IMR-90 (cell line): ENCODE results near the gene ZNF862. TPM values are rescaled to one million over a fixed set of nuclear protein-coding genes. Genes with fewer than 3 reads are reported as not detected.
A peak's percentile ranks its signal among the peaks of the same experiment; 100 is the strongest.

Source experiments
- ATAC-seq: fragments of 200-7000 bp; cut with Tn5 transposase; 2 replicates; pipeline ENCODE4 v1.9.1; 2020; ENCODE audit warnings: low read depth, mild to moderate bottlenecking, moderate library complexity
- BruUV-seq: library from RNA; stranded (reverse); fragments of 400-500 nt; replicated peaks from 2 replicates; lab custom pipeline; 2021; lab: Mats Ljungman, UMichigan
- CTCF ChIA-PET: fragments of 300-600 bp; formaldehyde crosslinking; extraction: SDS; loops from one replicate; lab custom pipeline; 2021; ENCODE audit warnings: antibody characterized with exemption; lab: Yijun Ruan, JAX
- POLR2A ChIA-PET: fragments of 300-600 bp; sonication (Branson Sonifier 250); formaldehyde crosslinking; loops from one replicate; lab custom pipeline; 2022; ENCODE audit warnings: antibody characterized with exemption; ENCODE audit not compliant: unreplicated experiment; lab: Charles Lee
- DNase-seq: peaks from one replicate; pipeline ENCODE4 v3.0.0; 2013
- H2AFZ ChIP-seq: replicated peaks from 2 replicates; pipeline ENCODE3; 2013; ENCODE audit warnings: low read length, mild to moderate bottlenecking; ENCODE audit not compliant: poor library complexity
- H2AK5ac ChIP-seq: 2 replicates; pipeline ENCODE4 v1.6.1; 2013; ENCODE audit warnings: low read depth, low read length, inconsistent platforms
- H2AK9ac ChIP-seq: replicated peaks from 2 replicates; pipeline ENCODE3; 2013; ENCODE audit warnings: mild to moderate bottlenecking, low read depth, low read length, moderate library complexity; ENCODE audit not compliant: poor library complexity
- H2BK120ac ChIP-seq: 2 replicates; pipeline ENCODE4 v1.6.1; 2013; ENCODE audit warnings: low read depth, low read length, inconsistent platforms
- H2BK15ac ChIP-seq: 3 replicates; pipeline ENCODE4 v1.6.1; 2013; ENCODE audit warnings: low read depth, low read length, inconsistent platforms
- H2BK20ac ChIP-seq: 2 replicates; pipeline ENCODE4 v1.6.1; 2013; ENCODE audit warnings: low read depth, mild to moderate bottlenecking, inconsistent platforms, low read length, moderate library complexity
- H2BK5ac ChIP-seq: 2 replicates; pipeline ENCODE4 v1.6.1; 2013; ENCODE audit warnings: mild to moderate bottlenecking, low read depth, low read length, inconsistent platforms; ENCODE audit not compliant: poor library complexity, severe bottlenecking
- H3K14ac ChIP-seq: replicated peaks from 2 replicates; pipeline ENCODE4 v1.6.1; 2013; ENCODE audit warnings: low read depth, low read length, inconsistent platforms
- H3K18ac ChIP-seq: 2 replicates; pipeline ENCODE4 v1.6.1; 2013; ENCODE audit warnings: low read depth, low read length, control low read depth
- H3K23ac ChIP-seq: 2 replicates; pipeline ENCODE4 v1.6.1; 2013; ENCODE audit warnings: low read depth, low read length, inconsistent platforms
- H3K27ac ChIP-seq: 2 replicates; pipeline ENCODE4 v1.5.1; 2013; ENCODE audit warnings: mild to moderate bottlenecking, control low read depth, low read length; ENCODE audit not compliant: insufficient read depth
- H3K27me3 ChIP-seq: 2 replicates; pipeline ENCODE4 v1.6.1; 2013; ENCODE audit warnings: low read length; ENCODE audit not compliant: control insufficient read depth, insufficient read depth
- H3K36me3 ChIP-seq: 2 replicates; pipeline ENCODE4 v1.6.1; 2013; ENCODE audit warnings: low read length, mixed read lengths; ENCODE audit not compliant: control insufficient read depth, insufficient read depth
- H3K4ac ChIP-seq: 2 replicates; pipeline ENCODE4 v1.6.1; 2013; ENCODE audit warnings: low read depth, low read length, inconsistent platforms
- H3K4me1 ChIP-seq: 2 replicates; pipeline ENCODE4 v1.6.1; 2013; ENCODE audit warnings: low read length, mixed read lengths; ENCODE audit not compliant: control insufficient read depth, insufficient read depth
- H3K4me2 ChIP-seq: 2 replicates; pipeline ENCODE4 v1.6.1; 2013; ENCODE audit warnings: low read depth, mild to moderate bottlenecking, control low read depth, low read length, moderate library complexity
- H3K4me3 ChIP-seq: 2 replicates; pipeline ENCODE4 v1.5.1; 2013; ENCODE audit warnings: low read depth, mild to moderate bottlenecking, control low read depth, low read length, moderate library complexity; ENCODE audit not compliant: insufficient read depth
- H3K56ac ChIP-seq: 2 replicates; pipeline ENCODE4 v1.6.1; 2013; ENCODE audit warnings: low read length, inconsistent platforms; ENCODE audit not compliant: insufficient read depth; ENCODE audit errors: extremely low read depth
- H3K79me1 ChIP-seq, 2 experiments: 2 replicates each; pipeline ENCODE4 v1.6.1; 2013; ENCODE audit warnings: low read length in 2 of 2, inconsistent platforms in 1 of 2, low read depth in 1 of 2
- H3K9ac ChIP-seq: 2 replicates; pipeline ENCODE4 v1.6.1; 2013; ENCODE audit warnings: low read depth, low read length, control low read depth
- H3K9me1 ChIP-seq: 2 replicates; pipeline ENCODE4 v1.6.1; 2013; ENCODE audit warnings: low read length, inconsistent platforms; ENCODE audit not compliant: insufficient read depth
- H3K9me3 ChIP-seq: 2 replicates; pipeline ENCODE4 v1.6.1; 2013; ENCODE audit warnings: low read length; ENCODE audit not compliant: control insufficient read depth, insufficient read depth
- H4K20me1 ChIP-seq: 2 replicates; pipeline ENCODE4 v1.6.1; 2013; ENCODE audit warnings: low read length, inconsistent platforms; ENCODE audit not compliant: insufficient read depth
- H4K5ac ChIP-seq: 2 replicates; pipeline ENCODE4 v1.6.1; 2013; ENCODE audit warnings: mild to moderate bottlenecking, low read depth, low read length, control low read depth
- H4K8ac ChIP-seq, 2 experiments: 2 replicates each; pipeline ENCODE4 v1.6.1; 2013; ENCODE audit warnings: low read depth in 2 of 2, low read length in 2 of 2, control low read depth in 1 of 2, inconsistent platforms in 1 of 2
- H4K91ac ChIP-seq: 2 replicates; pipeline ENCODE4 v1.6.1; 2013; ENCODE audit warnings: low read depth, low read length, inconsistent platforms; ENCODE audit not compliant: insufficient read depth
- BHLHE40 ChIP-seq: fragments of 150-350 bp; IDR thresholded peaks from 2 replicates; pipeline ENCODE4 v1.6.1; 2016; ENCODE audit warnings: mild to moderate bottlenecking, low read depth, low read length
- FOS ChIP-seq: fragments of 150-350 bp; IDR thresholded peaks from 2 replicates; pipeline ENCODE4 v1.6.1; 2016; ENCODE audit warnings: low read depth, low read length
- MAFK ChIP-seq: IDR thresholded peaks from 2 replicates; pipeline ENCODE4 v1.6.1; 2012; ENCODE audit warnings: low read depth, low read length, improper control_type of control experiment
- POLR2A ChIP-seq: IDR thresholded peaks from 2 replicates; pipeline ENCODE4 v1.6.1; 2012; ENCODE audit warnings: mild to moderate bottlenecking, low read depth, low read length
- RAD21 ChIP-seq: IDR thresholded peaks from 2 replicates; pipeline ENCODE4 v1.6.1; 2012; ENCODE audit warnings: low read length, improper control_type of control experiment
- RCOR1 ChIP-seq: IDR thresholded peaks from 2 replicates; pipeline ENCODE4 v1.6.1; 2012; ENCODE audit warnings: mild to moderate bottlenecking, low read length, improper control_type of control experiment; ENCODE audit not compliant: insufficient replicate concordance
- USF2 ChIP-seq: fragments of 150-350 bp; IDR thresholded peaks from 2 replicates; pipeline ENCODE4 v1.6.1; 2017; ENCODE audit warnings: mild to moderate bottlenecking, antibody characterized with exemption, low read length, low read depth
- WGBS, 2 experiments: methylation state at CpG; one replicate each; pipeline versions ENCODE4 v1.1.5 to v1.1.7; 2013; ENCODE audit warnings: missing lambda C conversion rate in 2 of 2; ENCODE audit not compliant: insufficient read length in 1 of 2; ENCODE audit errors: extremely low coverage in 2 of 2; 5-methylcytosine and 5-hydroxymethylcytosine counted together
- dilution Hi-C: fragments of 300-500 bp; cut with HindIII; formaldehyde crosslinking; loops from one replicate; pipeline ENCODE4 v1.14.3; 2018; ENCODE audit warnings: low sequenced_read_pairs; ENCODE audit not compliant: unreplicated experiment
- in situ Hi-C: fragments of 300-500 bp; cut with MboI; formaldehyde crosslinking; loops from 3 replicates; pipeline ENCODE4 v1.14.3; 2019; ENCODE audit warnings: low sequenced_read_pairs, inconsistent platforms, mixed read lengths
- intact Hi-C: fragments of 100-400 bp; cut with micrococcal nuclease; formaldehyde crosslinking; loops from 2 replicates; pipeline ENCODE4 v1.10.0; 2022
- polyA plus RNA-seq, 3 experiments: library from polyadenylated mRNA; depleted of rRNA; stranded (reverse); fragments of >200 nt; gene quantifications; 2 replicates each; pipeline ENCODE4 v1.2.3, GENCODE V29; 2012; ENCODE audit warnings: low replicate concordance in 1 of 3
- total RNA-seq: library from RNA; depleted of rRNA; stranded (reverse); fragments of >200 nt; gene quantifications from 2 replicates; pipeline ENCODE4 v1.2.3, GENCODE V29; 2012
- TF ChIP-seq, protein P1 (sequence below): conservative IDR thresholded peaks from 2 replicates; pipeline ENCODE4 v1.5.1; 2012; ENCODE audit warnings: mild to moderate bottlenecking, low read depth, low read length, improper control_type of control experiment

Gene ZNF862
- total and polyA plus RNA-seq, 2 of the 4 experiments (the other 2 are of a cell fraction): 5.9 to 10.8 TPM

DNA sequence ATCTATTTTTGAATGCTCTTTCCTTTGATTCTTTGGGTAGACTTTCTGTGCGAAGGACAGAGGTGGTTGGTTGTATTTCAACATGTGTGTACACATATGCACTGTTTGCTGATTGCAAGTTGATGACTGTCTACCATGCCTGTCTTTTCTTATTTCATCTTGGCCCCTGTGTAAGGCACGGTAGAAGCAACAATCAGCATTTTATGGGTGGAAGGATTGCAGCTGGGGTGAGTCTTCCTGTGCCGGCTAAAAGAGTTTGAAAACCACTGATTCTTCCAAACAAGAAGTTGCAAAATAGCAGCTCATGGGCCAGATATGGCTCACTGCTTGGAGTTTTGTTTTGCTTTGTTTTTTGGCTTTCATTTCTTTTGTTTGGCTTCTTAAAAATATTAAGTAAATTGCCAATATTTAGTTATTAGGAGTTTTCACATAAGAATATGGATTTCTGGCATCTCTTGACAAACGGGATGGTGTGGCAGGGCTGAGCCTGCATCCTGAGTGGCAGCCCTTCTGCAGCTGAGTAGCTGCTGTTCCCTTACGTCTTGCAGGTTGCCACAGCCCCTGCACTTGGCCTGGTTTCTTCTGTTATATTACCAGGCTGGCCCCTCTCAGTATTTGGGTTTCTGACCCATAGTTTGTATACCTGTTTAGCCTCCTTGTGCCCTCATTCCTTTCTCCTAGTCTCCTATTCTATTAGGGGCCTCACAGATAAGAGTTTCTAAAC, 7.2 kb downstream of the ZNF862 start:
- H4K20me1 ChIP-seq: no peaks in the 10 kb centered on the region
- intact Hi-C loops: no loop called here
- H3K9me3 ChIP-seq: no peaks in the 10 kb centered on the region

More for the DNA sequence above, 7.2 kb downstream of the ZNF862 start:
- no TSS peak for BruUV-seq
- 75% methylated on average over 2 of the region's 5 CpGs; no CpG with 5 or more reads in 1 of the 2 experiments for WGBS, 2 experiments
- DNase-seq: no peak
- Histone ChIP-seq H4K8ac (no peak overlapping the region), H2BK5ac (no peak overlapping the region), H2BK15ac (no peak overlapping the region), H3K79me1 (peaks cover 0 to 4% of the 10 kb centered on the region in 2 experiments; a peak in 2 of 4 replicates), H4K91ac (no peak overlapping the region), H4K5ac (no peak overlapping the region), H3K4me2 (no peak overlapping the region), H3K14ac (no peak overlapping the region), H3K4ac (no peak overlapping the region), H2AK9ac (no peak overlapping the region), H3K23ac (no peak overlapping the region), H2AK5ac (no peak overlapping the region), H3K36me3 (peaks cover 13% of the 10 kb centered on the region), H3K18ac (no peak overlapping the region), H3K56ac (no peak overlapping the region), H3K9me1 (no peaks in the 10 kb centered on the region; the same call in 1 of the 2 replicates), H2BK20ac (no peak overlapping the region), H3K4me1 (no peaks in the 10 kb centered on the region), H3K9ac (no peak overlapping the region), H2AFZ (no peak overlapping the region), H2BK120ac (no peak overlapping the region), H3K4me3 (no peak overlapping the region), H3K27me3 (no peaks in the 10 kb centered on the region), H3K27ac (peak overlapping the region; percentile 26; the same call in 1 of the 2 replicates)
- TF ChIP-seq MAFK (no peak), POLR2A (no peak), BHLHE40 (no peak), USF2 (no peak), RAD21 (no peak), RCOR1 (no peak), FOS (no peak)
- TF ChIP-seq, protein P1, sequence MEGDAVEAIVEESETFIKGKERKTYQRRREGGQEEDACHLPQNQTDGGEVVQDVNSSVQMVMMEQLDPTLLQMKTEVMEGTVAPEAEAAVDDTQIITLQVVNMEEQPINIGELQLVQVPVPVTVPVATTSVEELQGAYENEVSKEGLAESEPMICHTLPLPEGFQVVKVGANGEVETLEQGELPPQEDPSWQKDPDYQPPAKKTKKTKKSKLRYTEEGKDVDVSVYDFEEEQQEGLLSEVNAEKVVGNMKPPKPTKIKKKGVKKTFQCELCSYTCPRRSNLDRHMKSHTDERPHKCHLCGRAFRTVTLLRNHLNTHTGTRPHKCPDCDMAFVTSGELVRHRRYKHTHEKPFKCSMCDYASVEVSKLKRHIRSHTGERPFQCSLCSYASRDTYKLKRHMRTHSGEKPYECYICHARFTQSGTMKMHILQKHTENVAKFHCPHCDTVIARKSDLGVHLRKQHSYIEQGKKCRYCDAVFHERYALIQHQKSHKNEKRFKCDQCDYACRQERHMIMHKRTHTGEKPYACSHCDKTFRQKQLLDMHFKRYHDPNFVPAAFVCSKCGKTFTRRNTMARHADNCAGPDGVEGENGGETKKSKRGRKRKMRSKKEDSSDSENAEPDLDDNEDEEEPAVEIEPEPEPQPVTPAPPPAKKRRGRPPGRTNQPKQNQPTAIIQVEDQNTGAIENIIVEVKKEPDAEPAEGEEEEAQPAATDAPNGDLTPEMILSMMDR: no peak
- in situ Hi-C loops (no loop called here), dilution Hi-C loops (no loop called here)
- ChIA-PET CTCF (no interaction called here), POLR2A (no interaction called here)
- ATAC-seq: no peak
